ENCODE results near the gene DYSF. TPM values are rescaled to one million over a fixed set of nuclear protein-coding genes. Genes with fewer than 3 reads are reported as not detected.

Gene DYSF
- total RNA-seq, 4 donors from 2014 or later: 2.4 to 10.6 (median 4.3) TPM

DNA sequence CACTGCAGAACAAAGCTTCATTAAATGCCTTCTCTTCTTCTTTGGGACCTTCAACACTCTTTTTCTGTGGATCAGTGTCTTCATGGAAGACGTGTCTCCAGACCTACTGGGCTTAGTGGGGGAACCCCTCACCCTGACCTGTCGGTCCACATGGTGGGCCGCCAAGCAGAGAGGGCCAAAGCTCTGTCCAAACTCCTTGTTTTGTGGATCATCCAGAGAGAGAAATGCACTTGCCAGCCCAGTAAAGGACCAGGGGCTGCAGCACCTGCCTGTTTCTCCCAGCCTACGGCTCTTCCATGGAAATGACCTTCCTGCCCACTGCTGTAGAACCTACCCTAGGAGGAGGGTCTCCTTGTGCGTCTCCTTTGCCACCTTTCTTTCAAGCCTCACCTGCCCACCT is 25.9 kb downstream of the DYSF start:
- intact Hi-C loops (cut with DNase I): no loop called here
- Histone ChIP-seq H3K4me3 (no peak overlapping the region), H3K4me1 (no peaks in the 10 kb centered on the region), H3K27me3 (peaks cover 0 to 8% (median 0%) of the 10 kb centered on the region in 4 donors), H3K36me3 (no peaks in the 10 kb centered on the region), H3K27ac (no peak overlapping the region), H3K9me3 (no peaks in the 10 kb centered on the region)
- no peak for DNase-seq
- WGBS, 2 donors: 83% methylated on average over 4 to 5 of the region's 5 CpGs
- no peak for TF ChIP-seq POLR2A (IDR thresholded peaks at IDR 0.05)
- TF ChIP-seq, protein P1, sequence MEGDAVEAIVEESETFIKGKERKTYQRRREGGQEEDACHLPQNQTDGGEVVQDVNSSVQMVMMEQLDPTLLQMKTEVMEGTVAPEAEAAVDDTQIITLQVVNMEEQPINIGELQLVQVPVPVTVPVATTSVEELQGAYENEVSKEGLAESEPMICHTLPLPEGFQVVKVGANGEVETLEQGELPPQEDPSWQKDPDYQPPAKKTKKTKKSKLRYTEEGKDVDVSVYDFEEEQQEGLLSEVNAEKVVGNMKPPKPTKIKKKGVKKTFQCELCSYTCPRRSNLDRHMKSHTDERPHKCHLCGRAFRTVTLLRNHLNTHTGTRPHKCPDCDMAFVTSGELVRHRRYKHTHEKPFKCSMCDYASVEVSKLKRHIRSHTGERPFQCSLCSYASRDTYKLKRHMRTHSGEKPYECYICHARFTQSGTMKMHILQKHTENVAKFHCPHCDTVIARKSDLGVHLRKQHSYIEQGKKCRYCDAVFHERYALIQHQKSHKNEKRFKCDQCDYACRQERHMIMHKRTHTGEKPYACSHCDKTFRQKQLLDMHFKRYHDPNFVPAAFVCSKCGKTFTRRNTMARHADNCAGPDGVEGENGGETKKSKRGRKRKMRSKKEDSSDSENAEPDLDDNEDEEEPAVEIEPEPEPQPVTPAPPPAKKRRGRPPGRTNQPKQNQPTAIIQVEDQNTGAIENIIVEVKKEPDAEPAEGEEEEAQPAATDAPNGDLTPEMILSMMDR (IDR thresholded peaks at IDR 0.05): no peak

GRCh38 chr2:71481111-71481510 is 27.8 kb downstream of the DYSF start:
- no peak for DNase-seq
- WGBS, 2 donors: 77 to 83% methylated on average over 2 to 3 of the region's 4 CpGs
- Histone ChIP-seq H3K4me1 (no peaks in the 10 kb centered on the region), H3K27me3 (peaks cover 0 to 8% (median 0%) of the 10 kb centered on the region in 4 donors), H3K36me3 (no peaks in the 10 kb centered on the region), H3K27ac (no peak overlapping the region), H3K9me3 (no peaks in the 10 kb centered on the region), H3K4me3 (no peak overlapping the region)
- intact Hi-C loops (cut with DNase I): no loop called here
- no peak for TF ChIP-seq POLR2A (IDR thresholded peaks at IDR 0.05)
- TF ChIP-seq, protein P1 (IDR thresholded peaks at IDR 0.05): no peak

- Histone ChIP-seq H3K36me3 (no peaks in the 10 kb centered on the region), H3K4me1 (no peaks in the 10 kb centered on the region), H3K4me3 (no peak overlapping the region), H3K27ac (no peak overlapping the region), H3K27me3 (peaks cover 0 to 8% (median 0%) of the 10 kb centered on the region in 4 donors), H3K9me3 (no peaks in the 10 kb centered on the region)
- no peak for DNase-seq
- intact Hi-C loops (cut with DNase I): no loop called here
- TF ChIP-seq POLR2A (IDR thresholded peaks at IDR 0.05): no peak
- TF ChIP-seq, protein P1 (IDR thresholded peaks at IDR 0.05): no peak
- 68% methylated on average over 2 of the region's 4 CpGs; no CpG with 5 or more reads in 1 of the 2 donors for WGBS, 2 donors
Observed at GRCh38 chr2:71482055-71482454, 28.7 kb downstream of the DYSF start.

DNA sequence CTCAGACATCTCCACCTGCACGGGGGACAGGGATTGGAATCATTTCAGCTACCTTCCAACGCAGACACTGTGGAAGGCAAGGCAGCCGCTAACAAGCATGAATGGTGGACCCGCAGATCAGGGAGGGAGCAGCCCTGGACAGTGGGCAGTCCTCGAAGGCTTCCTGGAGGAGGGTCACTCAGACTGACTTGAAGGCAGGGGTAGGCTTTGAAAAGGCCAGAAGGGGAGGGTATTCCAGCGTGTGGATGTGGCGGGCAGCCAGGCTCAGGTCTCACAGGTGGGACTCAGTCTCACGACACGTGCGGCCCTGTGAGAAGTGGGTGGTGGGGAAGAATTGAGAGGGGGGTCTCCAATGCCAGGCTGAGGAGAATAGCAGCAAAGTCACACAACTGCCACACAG is 29.9 kb downstream of the DYSF start:
- no peak for DNase-seq
- H3K4me1 ChIP-seq: no peaks in the 10 kb centered on the region
- H3K4me3 ChIP-seq: no peak overlapping the region
- no peak for TF ChIP-seq POLR2A (IDR thresholded peaks at IDR 0.05)
- TF ChIP-seq, protein P1 (IDR thresholded peaks at IDR 0.05): no peak
- H3K27me3 ChIP-seq: peaks cover 0 to 8% (median 0%) of the 10 kb centered on the region in 4 donors
- WGBS, 2 donors: 74 to 86% methylated on average over 5 to 7 of the region's 10 CpGs
- no peaks in the 10 kb centered on the region for H3K9me3 ChIP-seq
- H3K27ac ChIP-seq: no peak overlapping the region
- H3K36me3 ChIP-seq: no peaks in the 10 kb centered on the region
- intact Hi-C loops (cut with DNase I): no loop called here

DNA sequence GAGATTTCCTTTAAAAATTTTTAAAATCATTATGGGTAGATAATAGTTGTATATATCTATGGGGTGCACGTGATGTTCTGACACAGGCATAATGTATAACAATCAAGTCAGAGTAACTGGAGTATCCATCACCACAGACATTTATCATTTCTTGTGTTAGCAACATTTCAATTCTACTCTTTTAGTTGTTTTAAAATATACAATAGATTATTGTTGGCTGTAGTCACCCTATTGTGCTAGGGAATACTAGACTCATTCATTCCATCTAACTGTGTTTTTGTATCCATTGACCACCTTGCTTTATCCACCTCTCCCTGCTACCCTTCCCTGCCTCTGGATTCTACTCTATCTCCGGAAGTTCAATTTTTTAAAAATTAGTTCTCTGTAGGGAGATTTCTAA is 31.0 kb downstream of the DYSF start:
- no peak for DNase-seq
- 85 to 90% methylated on average over 1 to 2 of the region's 2 CpGs for WGBS, 2 donors
- H3K27ac ChIP-seq: no peak overlapping the region

More for the DNA sequence above, 31.0 kb downstream of the DYSF start:
- Histone ChIP-seq H3K9me3 (no peaks in the 10 kb centered on the region), H3K27me3 (peaks cover 0 to 8% (median 0%) of the 10 kb centered on the region in 4 donors), H3K4me3 (no peak overlapping the region), H3K4me1 (no peaks in the 10 kb centered on the region), H3K36me3 (no peaks in the 10 kb centered on the region)
- TF ChIP-seq POLR2A (IDR thresholded peaks at IDR 0.05): no peak
- TF ChIP-seq, protein P1 (IDR thresholded peaks at IDR 0.05): no peak
- intact Hi-C loops (cut with DNase I): no loop called here

Data from esophagus squamous epithelium (tissue), 5 donors.